ENCODE data around the gene PPP1R13L.
A peak's percentile ranks its signal among the peaks of the same experiment; 100 is the strongest.
"Not testable (repeated sequence)": the region's sequence is repeated elsewhere in the genome, so short reads cannot be mapped to it uniquely, and the experiment has no call there.

The PPP1R13L gene

DNA sequence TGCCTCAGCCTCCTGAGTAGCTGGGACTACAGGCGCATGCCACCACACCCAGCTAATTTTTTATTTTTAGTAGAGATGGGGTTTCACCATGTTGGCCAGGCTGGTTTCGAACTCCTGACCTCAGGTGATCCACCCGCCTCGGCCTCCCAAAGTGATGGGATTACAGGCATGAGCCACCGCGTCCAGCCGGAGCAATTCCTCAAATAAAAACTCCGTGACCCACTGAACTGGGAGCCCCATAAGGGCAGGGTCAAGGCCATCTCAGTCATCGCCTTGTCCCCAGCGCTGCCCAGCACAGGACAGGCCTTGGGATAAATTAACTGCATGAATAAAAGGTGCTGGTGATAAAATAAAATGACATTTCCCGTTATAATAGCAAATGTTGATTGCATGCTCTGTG is 25.0 kb upstream of the PPP1R13L start:
- not testable (repeated sequence) for DNase-seq

DNA sequence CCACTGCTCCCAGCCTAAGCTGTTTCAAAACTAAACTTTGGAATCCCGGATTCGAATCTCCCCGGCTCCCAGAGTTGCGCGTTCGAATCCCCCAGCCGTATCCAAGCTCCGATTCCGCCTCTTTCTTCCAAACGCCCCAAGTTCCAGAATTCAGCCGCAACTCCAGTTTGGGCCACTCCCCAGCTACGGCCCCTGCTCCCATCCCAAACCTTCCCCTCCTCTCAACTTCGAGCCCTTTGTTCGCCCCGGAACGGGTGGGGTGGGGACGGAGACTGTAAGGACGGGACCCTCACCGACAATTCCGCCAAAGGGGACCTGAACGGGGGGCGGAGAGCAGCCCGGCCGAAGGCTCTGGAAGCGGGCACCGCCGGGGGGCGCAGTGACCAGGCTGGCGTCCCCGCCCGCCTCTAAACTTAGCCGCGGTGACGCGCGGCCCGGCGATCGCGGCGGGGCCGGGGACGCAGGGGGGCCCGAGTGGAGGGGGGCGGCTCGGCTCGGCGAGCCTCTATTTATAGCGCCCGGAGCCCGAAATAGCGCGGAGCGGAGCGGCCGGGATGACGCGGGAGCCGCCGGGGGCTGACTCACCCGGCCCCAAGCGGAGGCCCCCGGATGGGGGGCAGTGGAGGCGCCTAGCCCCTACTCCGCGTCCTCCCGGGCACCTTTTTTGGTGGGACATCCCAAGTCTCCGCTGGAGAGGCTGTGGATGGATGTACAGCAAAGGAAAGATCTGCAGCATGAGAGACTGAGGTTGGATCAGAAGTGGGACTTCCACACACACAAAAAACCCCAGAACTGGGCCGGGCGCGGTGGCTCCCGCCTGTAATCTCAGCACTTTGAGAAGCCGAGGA is 23.7 kb upstream of the PPP1R13L start:
- peak; percentile 27 for DNase-seq

- peak; percentile 48 for DNase-seq
Observed at GRCh38 chr19:45424191-45425058, 19.6 kb upstream of the PPP1R13L start.

DNA sequence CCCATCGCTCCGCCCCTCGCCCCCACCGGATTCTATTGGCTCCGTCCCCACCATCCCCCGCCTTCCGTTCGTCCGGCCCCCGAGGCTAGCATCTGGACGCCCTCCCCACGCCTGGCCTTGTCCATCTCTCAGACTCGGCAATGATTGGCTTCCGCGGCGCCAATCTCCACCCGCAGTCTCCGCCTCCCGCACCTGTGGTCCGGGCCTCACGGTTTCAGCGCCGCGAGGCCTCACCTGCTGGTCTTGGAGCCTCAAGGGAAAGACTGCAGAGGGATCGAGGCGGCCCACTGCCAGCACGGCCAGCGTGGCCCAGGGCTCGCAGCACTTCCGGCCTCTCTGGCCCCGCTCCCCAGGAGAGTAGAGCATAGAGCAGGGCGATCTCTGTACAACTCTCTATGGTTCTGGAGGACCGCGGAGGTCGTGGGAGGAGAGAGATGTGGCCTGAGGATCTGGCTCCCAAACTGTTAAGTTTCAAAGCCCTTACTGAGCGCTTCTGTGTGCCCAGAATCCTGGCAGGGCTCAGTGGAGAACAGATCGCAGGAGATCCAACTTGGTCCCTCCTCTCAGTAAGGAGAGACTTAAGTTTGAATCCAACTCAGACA is 18.8 kb upstream of the PPP1R13L start, which contains the start of gene ERCC1:
Gene ERCC1, minus strand, starts transcription at position 329 of the 602 bp plus-strand sequence. CDS start 543 bp downstream, outside the sequence.
- peak; percentile 82 for DNase-seq

GRCh38 chr19:45423033-45423588 is 18.2 kb upstream of the PPP1R13L start:
- no peak for DNase-seq

DNA sequence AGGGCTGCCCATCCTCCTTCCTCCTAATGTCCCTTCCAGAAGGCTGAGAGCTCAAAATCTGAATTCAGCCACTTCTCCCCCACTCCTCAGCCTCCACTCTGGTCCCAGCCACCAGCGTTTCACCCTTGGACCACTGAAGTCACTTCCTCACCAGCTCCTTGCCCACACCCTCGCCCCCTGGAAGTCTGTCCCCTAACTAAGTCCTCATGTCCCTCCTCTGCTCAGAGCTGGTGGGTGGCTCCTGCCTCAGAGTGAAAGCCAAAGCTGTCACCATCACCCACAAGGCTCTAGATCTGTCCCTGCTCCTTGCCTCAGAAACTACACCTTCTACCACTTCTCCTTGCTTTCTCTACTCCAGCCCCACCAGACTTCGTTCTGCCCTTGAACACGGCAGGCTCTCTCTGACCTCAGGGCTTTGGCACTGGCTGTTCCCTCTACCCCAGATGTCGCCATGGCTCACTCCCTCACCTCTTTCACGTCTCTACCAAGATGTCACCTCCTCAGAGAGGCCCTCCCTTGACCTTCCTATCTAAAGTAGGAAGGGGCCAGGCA is 17.2 kb upstream of the PPP1R13L start:
- DNase-seq: no peak

DNA sequence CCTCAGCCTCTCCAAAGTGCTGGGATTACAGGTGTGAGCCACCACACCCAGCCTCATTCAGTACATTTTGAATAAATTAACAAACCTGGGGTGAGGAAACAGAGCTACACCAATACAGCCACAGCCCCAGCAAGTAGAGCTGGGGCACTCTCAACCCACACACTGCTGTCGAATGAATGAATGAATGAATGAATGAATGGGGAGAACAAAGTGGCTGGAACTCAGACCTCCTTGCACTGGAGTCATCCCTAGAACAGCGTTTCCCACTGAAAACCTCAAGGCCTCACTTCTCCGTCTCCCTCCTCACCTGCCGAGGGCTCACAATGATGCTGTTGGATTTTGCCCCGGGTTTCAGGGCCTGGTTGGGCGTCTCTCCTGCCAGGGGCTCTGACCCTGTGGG is 16.0 kb upstream of the PPP1R13L start:
- DNase-seq: no peak

DNA sequence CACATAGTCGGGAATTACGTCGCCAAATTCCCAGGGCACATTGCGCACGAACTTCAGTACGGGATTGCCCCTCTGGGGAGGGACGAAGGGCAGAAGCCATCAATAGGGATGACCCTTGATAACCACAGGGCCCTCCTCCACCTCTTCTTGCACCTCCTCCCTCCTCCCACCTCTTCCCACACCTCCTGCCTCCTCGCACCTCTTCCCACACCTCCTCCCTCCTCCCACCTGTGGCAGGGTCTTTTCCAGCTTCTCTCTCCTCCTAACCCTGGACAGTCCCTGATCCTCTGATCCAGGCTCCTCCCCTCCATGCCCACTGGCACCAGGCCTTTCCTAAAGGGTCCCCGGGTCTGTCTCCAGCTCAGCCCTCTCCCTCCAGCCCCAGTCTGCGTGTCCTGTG is 15.5 kb upstream of the PPP1R13L start:
- DNase-seq: no peak

- DNase-seq: no peak
Observed at GRCh38 chr19:45419895-45420294, 15.0 kb upstream of the PPP1R13L start.

DNA sequence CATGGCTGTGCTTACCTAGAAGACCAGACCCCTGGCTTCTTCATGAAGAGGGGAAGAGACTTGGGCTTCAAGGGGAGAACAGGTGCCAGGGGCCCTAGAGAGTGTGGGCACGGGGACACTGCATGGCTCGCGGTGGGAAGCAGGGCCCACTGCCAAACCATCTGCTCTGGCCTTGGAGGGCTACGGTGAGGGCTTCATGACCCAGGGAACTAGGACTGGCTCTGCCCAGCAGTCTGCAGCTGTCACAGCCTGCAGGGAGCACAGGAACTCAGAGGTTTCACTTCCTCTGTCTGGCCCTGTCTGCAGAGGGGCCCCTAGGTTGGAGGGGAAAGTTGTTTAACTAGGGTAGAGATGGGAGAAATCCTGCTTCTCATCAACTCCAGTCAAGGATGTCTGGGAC is 14.5 kb upstream of the PPP1R13L start:
- DNase-seq: no peak

- DNase-seq: no peak
Observed at GRCh38 chr19:45418802-45419201, 13.9 kb upstream of the PPP1R13L start.

DNA sequence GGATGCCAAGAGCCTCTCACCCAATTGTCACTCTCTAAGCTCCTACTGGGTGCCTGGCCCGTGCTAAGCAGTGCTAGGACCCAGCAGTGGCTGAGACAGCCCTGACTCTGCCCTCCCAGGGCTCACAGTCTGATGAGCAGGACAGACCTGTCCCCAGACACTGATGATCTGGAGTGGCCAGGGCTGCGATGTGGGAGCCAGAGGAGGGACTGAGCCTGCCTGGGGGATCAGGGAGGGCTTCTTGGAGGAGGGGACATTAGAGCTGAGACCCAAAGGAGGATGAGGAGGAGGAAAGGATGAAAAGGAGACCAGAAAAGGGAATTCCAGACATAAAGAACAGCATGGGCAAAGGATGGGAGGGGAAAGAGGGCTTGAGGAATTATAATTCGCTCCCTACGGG is 12.3 kb upstream of the PPP1R13L start:
- DNase-seq: no peak

DNA sequence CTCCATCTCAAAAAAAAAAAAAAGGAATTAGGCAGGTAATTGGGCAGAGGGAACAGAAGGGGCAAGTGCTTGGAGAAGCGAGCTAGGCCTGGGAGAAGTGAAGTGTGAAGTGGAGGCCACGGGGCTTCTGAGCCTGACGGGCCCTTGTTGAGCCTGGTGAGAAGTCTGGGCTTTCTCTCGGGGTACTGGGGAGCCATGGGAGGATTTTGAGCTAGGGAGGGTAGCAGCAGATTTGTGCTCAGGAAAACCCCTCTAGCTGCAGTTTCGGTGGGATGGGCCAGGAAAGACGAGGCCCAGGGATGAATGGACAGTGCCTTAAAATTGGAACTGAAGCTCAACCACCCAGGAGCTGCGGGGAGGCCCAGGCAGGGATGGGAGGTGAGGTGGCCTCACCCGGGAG is 9.6 kb upstream of the PPP1R13L start:
- no peak for DNase-seq

DNA sequence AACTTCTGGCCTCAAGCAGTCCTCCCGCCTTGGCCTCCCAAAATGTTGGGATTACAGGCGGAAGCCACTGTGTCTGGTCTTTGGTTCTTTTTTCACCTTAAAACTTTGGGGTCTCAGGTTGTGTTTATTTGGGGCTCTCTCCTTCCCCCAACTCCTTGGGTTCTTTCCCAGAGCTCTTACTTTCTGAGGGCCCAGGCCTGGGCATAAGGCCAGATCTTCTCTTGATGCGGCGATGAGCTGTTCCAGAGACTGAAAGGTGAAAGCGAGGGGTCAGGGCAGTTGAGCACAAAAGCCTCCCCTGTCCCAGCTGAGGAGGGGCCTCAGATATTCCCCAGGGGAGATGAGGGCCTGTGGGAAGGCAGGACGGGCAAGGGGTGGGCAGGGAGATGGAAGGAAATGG is 8.6 kb upstream of the PPP1R13L start:
- DNase-seq: no peak

DNA sequence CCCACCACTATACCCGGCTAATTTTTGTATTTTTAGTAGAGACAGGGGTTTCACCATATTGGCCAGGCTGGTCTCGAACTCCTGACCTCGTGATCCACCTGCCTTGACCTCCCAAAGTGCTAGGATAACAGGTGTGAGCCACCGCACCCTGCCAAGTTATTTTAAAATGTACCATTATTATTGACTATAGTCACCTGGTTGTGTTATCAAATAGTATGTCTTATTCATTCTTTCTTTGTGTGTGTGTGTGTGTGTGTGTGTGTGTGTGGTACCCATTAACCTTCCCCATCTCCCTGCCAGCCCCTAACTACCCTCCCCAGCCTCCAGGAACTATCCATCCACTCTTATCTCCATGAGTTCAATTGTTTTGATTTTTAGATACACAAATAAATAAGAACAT is 5.5 kb upstream of the PPP1R13L start:
- not testable (repeated sequence) for DNase-seq

- no peak for DNase-seq
Observed at GRCh38 chr19:45409557-45409920, 4.7 kb upstream of the PPP1R13L start.

GRCh38 chr19:45408830-45409556 is 4.1 kb upstream of the PPP1R13L start:
- no peak for DNase-seq

GRCh38 chr19:45408121-45408520 is 3.3 kb upstream of the PPP1R13L start:
- DNase-seq: no peak

- DNase-seq: not testable (repeated sequence)
Observed at GRCh38 chr19:45407585-45407984, 2.7 kb upstream of the PPP1R13L start.

DNA sequence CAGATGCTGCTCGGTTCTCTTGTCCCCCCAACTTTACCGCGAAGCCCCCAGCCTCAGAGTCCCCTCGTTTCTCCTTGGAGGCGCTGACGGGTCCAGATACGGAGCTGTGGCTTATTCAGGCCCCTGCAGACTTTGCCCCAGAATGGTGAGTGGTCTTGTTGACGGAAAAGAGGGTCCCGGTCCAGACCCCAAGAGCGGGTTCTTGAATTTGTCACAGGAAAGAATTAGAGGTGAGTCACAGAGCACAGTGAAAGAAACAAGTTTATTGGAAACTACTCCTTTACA is 2.2 kb upstream of the PPP1R13L start:
- no peak for DNase-seq

GRCh38 chr19:45406226-45407090 is 1.6 kb upstream of the PPP1R13L start, which contains the start of gene POLR1G:
Gene POLR1G, plus strand, starts transcription at chr19:45406644. Its CDS starts 53 bp downstream, at chr19:45406697.
- DNase-seq: peak; percentile 81
